PC-9 (cell line): ENCODE results near the gene GPRIN2.

Experiments used
- CTCF ChIP-seq: fragments of 200-600 bp; sonication (generic); conservative IDR thresholded peaks from 2 replicates; pipeline ENCODE4 v1.6.1; 2017; ENCODE audit warnings: mixed run types, antibody characterized with exemption, mild to moderate bottlenecking, moderate library complexity
- EZH2 ChIP-seq: fragments of 200-600 bp; sonication (generic); IDR thresholded peaks from 2 replicates; pipeline ENCODE4 v1.8.0; 2017; ENCODE audit warnings: antibody characterized with exemption, low read depth

- TF ChIP-seq CTCF (no peak), EZH2 (no peak)
Observed at GRCh38 chr10:46553238-46554049, 3.0 kb downstream of the GPRIN2 start.
